HG02759 (cell line): Measurements from ENCODE around the gene CCNK.

ENCODE experiments used
- ATAC-seq: cut with Tn5 transposase; IDR thresholded peaks from one replicate; pipeline ENCODE4 v1.9.1; 2021; ENCODE audit warnings: mild to moderate bottlenecking, moderate library complexity; ENCODE audit not compliant: unreplicated experiment

CCNK gene

DNA sequence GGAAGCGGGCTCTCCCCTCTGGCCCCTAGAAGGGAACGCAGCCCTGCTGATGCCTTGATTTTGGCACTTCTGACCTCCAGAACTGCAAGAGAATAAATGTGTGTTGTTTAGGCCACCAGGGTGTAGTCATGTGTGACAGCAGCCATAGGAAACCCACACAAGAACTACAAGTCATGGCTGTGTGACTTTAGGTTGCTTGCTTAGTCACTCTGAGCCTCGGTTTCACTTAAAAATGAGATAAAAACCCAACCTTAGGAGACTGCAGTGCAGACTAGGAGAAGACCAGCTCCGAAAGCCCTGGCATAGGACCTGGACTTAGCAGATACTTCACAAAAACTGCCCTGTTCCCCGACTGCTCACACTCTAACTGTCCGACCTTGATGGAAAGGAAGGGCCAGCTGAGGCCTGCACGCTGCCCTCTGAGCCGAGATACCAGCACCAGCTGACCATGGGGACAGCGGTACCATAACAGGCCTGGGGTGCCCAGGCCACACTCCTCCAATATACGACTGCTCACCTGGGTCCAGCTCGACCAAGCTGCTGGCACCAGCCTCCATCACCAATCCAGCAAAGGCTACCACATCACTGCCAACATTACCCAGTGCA is 69.3 kb downstream of the CCNK start:
- ATAC-seq: no peak

DNA sequence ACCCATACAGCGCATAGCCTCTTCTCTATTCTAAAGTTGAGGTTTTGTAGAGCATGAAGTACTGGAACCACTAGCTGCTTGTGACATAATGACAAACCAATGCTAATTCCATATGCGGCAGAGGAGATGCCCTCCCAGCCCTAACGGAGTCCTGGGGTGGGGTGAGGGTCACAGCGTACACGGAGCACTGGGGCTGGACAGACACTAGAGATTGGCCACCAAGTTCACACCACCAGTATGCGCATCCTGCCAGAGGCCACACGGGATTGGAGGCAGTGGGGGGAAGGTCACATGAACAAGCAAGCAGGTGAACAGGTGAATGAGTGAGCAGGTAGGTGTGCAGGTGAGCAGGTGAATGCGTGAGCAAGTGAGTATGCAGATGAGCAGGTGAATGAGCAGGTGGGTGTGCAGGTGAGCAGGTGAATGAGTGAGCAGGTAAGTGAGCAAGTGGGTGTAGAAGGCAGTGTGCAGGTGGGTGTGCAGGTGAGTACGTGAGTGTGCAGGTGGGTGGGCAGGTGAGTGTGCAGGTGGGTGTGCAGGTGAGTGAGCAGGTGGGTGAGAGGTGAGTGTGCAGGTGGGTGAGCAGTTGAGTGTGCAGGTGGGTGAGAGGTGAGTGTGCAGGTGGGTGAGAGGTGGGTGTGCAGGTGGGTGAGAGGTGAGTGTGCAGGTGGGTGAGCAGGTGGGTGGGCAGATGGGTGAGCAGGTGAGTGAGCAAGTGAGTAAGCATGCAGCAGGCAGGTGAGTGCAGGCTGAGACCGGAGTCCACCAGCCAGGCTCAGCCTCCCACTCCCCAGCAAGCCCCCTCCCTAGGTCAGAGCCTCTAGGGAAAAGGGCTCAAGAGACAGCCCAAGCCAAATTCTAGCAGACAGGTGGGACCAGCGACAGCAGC is 70.1 kb downstream of the CCNK start:
- no peak for ATAC-seq

DNA sequence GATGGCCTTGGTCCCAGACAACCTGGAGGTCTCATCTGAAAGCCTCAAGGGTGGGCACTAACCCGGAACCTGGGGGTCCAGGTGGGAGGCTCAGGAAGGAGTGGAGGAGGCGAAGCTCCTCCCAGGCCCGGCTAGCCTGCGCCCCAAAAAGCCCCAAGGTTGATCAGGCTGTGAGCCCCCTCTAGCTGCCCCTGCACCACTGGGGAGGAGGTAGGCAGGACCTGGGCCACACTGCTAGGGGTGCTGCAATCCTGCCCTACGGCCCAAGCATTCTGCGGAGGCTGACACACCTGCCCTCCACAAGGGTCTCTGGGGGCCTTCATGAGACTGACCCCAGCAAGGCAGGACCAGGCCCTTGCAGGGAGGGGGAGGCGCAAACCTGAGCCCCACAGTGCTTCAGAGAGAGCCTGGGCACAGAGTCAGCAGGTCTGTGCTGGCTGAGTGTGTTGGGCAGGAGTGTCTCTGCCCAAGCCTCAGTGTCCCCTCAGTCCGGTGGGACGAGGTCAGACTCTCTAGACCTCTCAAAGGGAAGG is 70.9 kb downstream of the CCNK start:
- ATAC-seq: no peak

DNA sequence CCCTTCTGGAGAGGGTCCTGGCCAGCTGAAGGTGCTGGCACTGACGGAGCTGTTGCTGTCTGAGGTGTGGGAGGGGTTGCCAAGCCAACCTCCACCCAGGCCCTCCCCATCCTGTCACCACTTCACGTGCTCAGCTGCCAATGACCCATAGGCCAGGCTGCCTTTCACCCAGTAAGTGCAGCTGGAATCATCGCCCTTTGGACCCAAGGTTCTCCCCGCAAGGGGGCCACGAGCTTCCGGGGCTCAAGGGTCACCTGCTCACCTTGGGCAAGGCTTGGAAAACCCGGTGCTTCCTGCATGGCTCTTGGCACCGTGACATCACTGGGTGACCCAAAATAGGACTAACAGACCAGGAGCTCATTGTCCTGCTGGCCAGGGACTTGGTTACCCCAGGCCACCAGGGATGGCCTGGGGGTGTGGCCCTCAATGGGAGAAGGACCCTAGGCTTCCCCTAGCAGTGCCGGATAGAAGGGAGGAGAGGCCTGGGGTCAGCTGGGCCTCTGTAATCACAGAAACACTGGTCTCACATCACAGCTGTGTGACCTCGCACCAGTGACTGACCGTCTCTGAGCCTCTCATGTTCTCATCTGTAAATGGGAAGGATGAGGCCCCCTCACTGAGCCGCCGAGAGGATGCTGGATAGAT is 71.5 kb downstream of the CCNK start:
- no peak for ATAC-seq

DNA sequence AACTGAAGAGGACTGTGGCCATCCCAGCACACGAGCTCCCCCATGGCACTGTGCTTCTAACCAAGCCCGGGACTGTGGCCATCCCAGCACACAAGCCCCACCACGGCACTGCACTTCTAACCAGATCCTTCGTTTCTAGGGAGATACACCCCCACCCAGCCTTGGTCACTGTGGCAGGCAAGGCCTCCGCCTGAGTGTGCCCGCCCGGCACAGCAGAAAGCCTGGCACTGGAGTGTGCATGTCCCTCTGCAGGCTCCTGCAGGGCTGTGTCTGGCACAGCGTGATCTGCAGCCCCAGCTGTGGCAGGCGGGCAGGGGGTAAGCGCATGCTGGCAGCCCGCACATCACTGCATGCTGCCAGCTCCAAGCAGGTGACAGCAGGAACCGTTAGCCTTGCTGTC is 73.0 kb downstream of the CCNK start:
- ATAC-seq: no peak

DNA sequence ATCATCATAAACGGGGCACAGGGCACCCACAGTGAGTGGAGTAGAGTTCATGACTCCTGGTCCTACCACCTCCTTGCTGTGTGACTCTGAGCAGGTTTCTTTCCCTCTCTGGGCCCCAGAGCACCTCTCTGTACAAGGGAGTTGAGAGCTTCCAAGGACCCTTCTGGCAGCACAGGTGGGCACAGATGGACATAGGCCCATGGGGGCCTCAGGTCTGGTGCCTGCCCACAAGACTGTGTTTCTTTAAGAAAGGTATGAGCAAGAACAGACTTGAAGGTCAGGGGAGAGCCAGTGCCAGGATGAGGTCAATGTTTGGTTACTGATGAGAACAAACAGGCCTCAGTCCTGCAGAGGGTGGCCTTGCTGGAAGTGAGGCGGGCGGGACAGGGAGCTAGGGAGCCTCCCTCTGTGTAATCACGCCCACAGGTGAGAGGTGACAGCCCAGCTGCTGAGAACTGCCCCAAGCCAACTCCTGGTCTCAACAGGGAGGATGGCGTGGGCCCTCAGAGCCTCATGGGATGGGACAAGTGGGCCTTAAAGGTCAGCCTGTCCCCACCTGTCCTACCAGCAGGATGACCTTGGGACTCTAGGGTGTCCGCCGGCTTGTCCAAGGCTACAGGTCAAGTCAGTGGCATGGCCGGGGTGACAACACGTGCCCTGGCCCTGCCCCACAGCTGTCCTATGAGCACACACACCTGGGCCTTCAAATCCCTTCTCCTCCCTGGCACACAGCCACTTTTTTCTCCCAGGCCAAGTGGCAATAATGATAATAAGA is 73.7 kb downstream of the CCNK start:
- ATAC-seq: no peak

DNA sequence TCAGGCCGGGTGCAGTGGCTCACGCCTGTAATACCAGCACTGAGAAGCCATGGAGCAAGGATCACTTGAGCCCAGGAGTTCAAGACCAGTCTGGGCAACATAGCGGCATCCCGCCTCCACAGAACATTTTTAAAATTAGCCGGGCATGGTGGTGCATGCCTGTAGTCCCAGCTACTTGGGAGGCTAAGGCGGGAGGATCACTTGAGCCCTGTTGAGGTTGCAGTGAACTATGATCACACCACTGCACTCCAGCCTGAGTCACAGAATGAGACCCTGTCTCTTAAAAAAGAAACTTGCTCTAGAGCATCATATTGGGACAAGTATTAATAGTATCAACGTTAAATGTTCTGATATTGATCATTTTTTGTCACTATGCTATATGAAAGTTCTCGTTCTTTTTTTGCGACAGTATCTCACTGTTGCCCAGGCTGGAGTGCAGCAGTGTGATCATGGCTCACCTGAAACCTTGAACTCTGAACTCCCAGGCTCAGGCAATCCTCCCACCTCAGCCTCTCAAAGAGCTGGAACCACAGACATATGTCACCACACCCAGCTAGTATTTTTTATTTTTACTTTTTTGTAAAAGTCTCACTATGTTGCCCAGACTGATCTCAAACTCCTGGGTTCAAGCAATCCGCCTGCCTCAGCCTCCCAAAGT is 75.1 kb downstream of the CCNK start:
- no peak for ATAC-seq

DNA sequence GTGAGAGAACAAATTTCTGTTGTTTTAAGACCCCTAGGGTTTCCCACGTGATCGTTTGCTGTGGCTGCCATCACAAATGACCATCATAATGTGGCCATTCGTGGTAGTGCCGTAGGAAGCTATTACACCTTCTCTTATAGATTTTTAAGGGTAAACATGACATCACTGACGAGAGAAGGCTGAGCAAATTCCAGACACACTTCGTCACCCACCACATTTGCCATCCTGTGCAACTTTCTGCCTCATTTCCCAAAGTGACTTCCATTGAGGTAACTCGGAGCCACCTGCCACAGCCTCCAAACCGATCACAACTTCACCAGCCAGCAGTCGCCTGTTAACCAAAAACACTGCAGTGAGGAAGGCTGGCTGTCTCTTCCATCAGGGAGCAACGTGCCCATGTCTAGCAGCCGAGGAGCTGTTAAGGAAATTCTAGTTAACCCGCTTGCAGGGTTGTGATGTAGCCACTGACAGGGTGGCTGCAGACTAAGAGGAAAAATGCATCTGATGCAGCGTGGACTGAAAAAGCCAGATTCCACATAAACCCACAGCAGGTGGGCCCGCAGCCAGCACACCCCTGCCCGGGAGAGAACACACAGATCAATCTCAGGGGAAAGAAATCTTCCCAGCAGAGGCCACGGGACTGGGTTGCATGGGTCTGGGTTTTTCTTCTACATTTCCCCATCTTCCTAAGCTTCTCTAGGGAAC is 78.2 kb downstream of the CCNK start:
- ATAC-seq: no peak

DNA sequence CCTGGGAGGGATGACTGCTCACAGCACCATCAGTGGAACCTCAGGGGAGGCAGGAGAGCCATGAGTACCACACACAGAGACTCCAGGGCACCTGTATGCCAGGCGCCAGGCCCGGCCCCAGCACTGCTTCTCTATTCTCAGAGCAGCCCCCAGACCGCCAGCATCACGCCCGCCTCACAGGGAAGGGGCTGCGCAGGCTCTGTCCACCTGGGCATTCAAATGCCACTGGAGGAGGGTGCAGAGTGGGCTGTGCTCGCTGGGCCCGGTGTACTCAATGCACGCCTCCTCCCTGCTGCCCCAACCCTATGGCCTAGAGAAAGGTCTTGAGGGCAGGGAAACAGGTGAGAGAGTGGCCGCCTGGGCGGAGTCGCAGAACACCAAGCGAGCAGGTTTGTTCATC is 79.2 kb downstream of the CCNK start:
- ATAC-seq: no peak

DNA sequence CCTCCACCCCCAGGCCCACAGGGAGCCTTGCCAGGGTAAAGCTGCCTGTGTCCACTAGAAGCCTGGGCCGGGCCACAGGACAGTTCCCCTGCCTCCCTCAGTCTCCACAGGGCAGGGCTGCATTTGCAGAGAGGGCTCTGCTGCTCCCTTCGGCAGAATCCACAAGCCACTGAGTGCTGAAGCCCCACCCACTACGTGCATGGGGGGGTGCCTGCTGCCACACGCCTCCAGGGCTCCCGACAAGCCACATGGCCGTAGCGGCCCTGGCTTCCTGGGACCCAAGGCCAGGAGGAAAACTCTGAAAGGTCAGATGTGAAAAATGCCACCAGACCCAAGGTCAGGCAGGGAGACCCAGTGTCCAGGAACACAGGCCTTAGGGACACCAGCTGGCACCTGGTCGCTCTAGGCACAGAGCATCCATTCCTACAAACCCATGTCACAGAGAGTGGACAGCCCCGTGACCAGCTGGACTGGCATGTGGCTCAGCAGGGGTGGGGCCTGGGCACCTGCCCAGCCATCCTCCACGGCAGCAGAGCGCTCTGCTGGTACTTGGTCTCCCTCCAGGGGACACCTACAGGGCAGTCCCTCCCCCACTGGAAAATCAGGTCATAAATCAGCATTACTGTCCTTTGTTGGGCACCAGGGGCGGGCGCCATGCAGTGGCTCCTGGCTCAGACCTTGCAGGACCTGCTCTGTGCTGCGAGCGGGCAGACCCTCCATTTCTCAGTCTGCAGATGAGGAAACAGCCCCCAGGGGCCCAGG is 79.9 kb downstream of the CCNK start:
- no peak for ATAC-seq

DNA sequence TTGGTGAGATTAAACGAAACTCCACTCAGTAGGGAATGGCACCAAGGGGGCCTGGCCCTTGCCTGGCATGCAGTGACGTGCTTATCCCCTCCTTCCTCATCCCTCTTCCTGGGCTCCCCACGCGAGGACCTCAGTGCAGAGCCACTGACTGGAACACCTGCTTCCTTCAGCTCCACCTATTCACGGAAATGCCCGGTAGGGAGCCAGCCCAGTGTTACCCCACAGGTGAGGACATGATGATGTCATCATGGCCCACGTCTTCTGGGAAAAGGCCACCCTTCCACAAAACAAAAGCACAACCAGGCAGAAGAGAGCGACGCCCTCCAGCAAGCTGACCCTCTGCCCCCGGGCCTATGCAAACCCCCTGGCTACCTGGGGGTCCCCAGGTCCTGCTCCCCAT is 80.7 kb downstream of the CCNK start:
- ATAC-seq: no peak
